HL-60 (cell line): ENCODE measurements around the gene CTTNBP2NL.

Experiments used
- DNase-seq, 2 experiments: peaks; one replicate each; pipeline ENCODE4 v3.0.0-alpha.2; 2010 to 2020; ENCODE audit warnings: low read depth in 1 of 2, low spot score in 1 of 2
- H3K27ac ChIP-seq: fragments of 250-450 bp; sonication (Bioruptor Pico); replicated peaks from 2 replicates; pipeline ENCODE4 v1.5.1; 2020; ENCODE audit warnings: mild to moderate bottlenecking, moderate library complexity
- H3K27me3 ChIP-seq: fragments of 250-450 bp; sonication (Bioruptor Pico); 2 replicates; pipeline ENCODE4 v1.5.1; 2021; ENCODE audit warnings: mild to moderate bottlenecking, moderate library complexity; ENCODE audit not compliant: insufficient read depth, poor library complexity, severe bottlenecking
- H3K4me3 ChIP-seq: replicated peaks from 2 replicates; pipeline ENCODE4 v1.5.1; 2011; ENCODE audit warnings: mild to moderate bottlenecking, control low read depth, low read length; ENCODE audit not compliant: insufficient read depth
- GABPA ChIP-seq: IDR thresholded peaks from 2 replicates; pipeline ENCODE4 v1.6.1; 2012; ENCODE audit warnings: low read depth
- POLR2AphosphoS5 ChIP-seq: IDR thresholded peaks from 2 replicates; pipeline ENCODE4 v1.6.1; 2012; ENCODE audit warnings: low read depth
- SPI1 ChIP-seq: IDR thresholded peaks from 2 replicates; pipeline ENCODE4 v1.6.1; 2012; ENCODE audit warnings: low read depth, mild to moderate bottlenecking, borderline replicate concordance
- TF ChIP-seq, protein P1 (sequence below): IDR thresholded peaks from 2 replicates; pipeline ENCODE4 v1.6.1; 2012; ENCODE audit warnings: low read depth; ENCODE audit not compliant: insufficient replicate concordance
- TF ChIP-seq, protein P2 (sequence below): IDR thresholded peaks from one replicate; pipeline ENCODE4 v1.5.1; 2011; ENCODE audit warnings: low read length, control low read depth, inconsistent platforms; ENCODE audit not compliant: insufficient read depth

Gene CTTNBP2NL

DNA sequence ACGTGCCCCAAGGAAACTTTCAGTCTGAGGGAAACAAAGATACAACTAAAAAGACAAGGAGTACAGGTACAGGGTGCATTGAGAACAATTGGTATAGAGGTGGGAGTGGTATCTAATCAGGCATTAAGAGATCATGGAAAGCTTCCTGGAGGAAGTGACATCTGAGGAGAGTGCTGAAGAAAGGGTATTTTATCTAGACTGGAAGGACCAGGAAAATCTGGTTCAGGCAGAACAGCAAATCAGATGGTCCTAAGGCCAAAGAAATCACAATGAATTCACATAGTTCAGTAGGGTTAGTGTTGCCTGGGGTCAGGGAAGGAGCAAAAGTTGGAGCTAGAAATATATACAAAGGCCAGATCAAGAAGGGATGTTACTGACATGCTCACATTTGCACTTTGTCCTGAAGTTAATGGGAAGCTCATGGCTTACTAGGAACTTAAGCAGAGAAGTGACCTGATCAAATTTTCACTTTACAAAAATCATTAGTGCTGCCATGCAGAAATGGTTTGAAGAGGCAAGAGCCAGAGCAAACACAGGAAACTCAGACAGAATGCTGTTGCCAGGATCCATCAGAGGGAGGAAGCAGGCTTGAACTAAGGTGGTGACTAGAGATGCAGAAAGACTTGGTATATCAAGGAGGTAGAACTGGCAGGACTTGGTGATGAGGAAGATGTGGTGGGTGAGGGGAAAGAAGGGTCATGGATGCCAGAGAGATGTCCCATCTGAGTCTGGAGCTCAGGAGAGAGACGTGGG is 14.5 kb upstream of the CTTNBP2NL start:
- TF ChIP-seq, protein P1, sequence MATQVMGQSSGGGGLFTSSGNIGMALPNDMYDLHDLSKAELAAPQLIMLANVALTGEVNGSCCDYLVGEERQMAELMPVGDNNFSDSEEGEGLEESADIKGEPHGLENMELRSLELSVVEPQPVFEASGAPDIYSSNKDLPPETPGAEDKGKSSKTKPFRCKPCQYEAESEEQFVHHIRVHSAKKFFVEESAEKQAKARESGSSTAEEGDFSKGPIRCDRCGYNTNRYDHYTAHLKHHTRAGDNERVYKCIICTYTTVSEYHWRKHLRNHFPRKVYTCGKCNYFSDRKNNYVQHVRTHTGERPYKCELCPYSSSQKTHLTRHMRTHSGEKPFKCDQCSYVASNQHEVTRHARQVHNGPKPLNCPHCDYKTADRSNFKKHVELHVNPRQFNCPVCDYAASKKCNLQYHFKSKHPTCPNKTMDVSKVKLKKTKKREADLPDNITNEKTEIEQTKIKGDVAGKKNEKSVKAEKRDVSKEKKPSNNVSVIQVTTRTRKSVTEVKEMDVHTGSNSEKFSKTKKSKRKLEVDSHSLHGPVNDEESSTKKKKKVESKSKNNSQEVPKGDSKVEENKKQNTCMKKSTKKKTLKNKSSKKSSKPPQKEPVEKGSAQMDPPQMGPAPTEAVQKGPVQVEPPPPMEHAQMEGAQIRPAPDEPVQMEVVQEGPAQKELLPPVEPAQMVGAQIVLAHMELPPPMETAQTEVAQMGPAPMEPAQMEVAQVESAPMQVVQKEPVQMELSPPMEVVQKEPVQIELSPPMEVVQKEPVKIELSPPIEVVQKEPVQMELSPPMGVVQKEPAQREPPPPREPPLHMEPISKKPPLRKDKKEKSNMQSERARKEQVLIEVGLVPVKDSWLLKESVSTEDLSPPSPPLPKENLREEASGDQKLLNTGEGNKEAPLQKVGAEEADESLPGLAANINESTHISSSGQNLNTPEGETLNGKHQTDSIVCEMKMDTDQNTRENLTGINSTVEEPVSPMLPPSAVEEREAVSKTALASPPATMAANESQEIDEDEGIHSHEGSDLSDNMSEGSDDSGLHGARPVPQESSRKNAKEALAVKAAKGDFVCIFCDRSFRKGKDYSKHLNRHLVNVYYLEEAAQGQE: no peak
- TF ChIP-seq POLR2AphosphoS5: no peak
- DNase-seq: no peak
- Histone ChIP-seq H3K27me3 (peaks cover 7% of the 10 kb centered on the region), H3K27ac (no peak overlapping the region), H3K4me3 (no peak overlapping the region)

- Histone ChIP-seq H3K27me3 (peaks cover 2% of the 10 kb centered on the region), H3K4me3 (no peak overlapping the region), H3K27ac (no peak overlapping the region)
- no peak for DNase-seq
- TF ChIP-seq GABPA (no peak), SPI1 (no peak), POLR2AphosphoS5 (no peak)
- TF ChIP-seq, protein P2, sequence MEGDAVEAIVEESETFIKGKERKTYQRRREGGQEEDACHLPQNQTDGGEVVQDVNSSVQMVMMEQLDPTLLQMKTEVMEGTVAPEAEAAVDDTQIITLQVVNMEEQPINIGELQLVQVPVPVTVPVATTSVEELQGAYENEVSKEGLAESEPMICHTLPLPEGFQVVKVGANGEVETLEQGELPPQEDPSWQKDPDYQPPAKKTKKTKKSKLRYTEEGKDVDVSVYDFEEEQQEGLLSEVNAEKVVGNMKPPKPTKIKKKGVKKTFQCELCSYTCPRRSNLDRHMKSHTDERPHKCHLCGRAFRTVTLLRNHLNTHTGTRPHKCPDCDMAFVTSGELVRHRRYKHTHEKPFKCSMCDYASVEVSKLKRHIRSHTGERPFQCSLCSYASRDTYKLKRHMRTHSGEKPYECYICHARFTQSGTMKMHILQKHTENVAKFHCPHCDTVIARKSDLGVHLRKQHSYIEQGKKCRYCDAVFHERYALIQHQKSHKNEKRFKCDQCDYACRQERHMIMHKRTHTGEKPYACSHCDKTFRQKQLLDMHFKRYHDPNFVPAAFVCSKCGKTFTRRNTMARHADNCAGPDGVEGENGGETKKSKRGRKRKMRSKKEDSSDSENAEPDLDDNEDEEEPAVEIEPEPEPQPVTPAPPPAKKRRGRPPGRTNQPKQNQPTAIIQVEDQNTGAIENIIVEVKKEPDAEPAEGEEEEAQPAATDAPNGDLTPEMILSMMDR: no peak
- TF ChIP-seq, protein P1: no peak
These were observed 12.1 kb upstream of the CTTNBP2NL start for GRCh38 chr1:112383759-112384370.

DNA sequence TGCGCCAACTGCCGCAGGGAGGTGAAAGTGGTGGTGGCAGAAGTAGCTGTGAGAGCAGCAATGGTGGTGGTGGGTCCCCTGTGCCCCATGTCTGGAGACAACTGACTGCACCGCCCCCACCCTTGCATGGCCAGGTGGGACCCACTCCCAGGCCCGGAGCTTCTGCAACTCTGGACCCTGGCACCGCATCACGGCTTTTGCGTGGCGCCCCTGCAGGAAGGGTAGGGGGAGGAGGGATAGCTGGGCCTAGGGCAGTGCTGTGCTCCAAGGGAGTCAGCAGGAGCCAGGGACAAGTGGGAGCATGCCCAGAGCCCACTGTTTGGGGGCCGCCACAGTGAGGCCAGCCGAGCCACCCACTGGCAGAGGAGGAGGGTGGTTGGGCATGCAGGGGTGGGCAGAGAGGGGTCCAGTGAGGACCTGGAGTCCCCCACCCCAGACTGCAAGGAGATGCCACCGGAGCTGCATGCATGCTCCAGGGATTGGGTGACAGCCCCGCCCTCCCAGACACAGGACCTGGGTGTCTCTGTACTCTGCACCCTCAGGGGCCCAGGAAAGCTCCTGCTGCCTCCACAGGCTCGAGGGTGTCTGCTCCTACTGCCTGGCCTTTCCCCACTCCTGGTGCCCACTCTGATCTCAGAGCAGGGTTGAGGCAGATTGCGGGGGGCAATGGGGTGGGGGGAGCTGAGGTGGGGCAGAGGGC is 9.8 kb upstream of the CTTNBP2NL start:
- DNase-seq: no peak
- no peak for TF ChIP-seq POLR2AphosphoS5
- no peak for TF ChIP-seq SPI1
- TF ChIP-seq, protein P2: no peak
- TF ChIP-seq, protein P1: no peak
- no peak for TF ChIP-seq GABPA
- Histone ChIP-seq H3K27ac (no peak overlapping the region), H3K27me3 (no peaks in the 10 kb centered on the region), H3K4me3 (no peak overlapping the region)
